HG02642 (cell line): ENCODE results near the gene CRTC1.

Experiments
- ATAC-seq: cut with Tn5 transposase; IDR thresholded peaks from one replicate; pipeline ENCODE4 v1.9.1; 2021; ENCODE audit warnings: mild to moderate bottlenecking; ENCODE audit not compliant: unreplicated experiment, poor library complexity

The CRTC1 gene

GRCh38 chr19:18698321-18699167, 15.1 kb downstream of the CRTC1 start:
- no peak for ATAC-seq

- ATAC-seq = no peak
These were observed 16.0 kb downstream of the CRTC1 start for GRCh38 chr19:18699403-18700054.

GRCh38 chr19:18700501-18701249, 17.2 kb downstream of the CRTC1 start:
- ATAC-seq = peak; percentile 74

- ATAC-seq = peak; percentile 26
These were observed 17.7 kb downstream of the CRTC1 start for GRCh38 chr19:18701250-18701608.

DNA sequence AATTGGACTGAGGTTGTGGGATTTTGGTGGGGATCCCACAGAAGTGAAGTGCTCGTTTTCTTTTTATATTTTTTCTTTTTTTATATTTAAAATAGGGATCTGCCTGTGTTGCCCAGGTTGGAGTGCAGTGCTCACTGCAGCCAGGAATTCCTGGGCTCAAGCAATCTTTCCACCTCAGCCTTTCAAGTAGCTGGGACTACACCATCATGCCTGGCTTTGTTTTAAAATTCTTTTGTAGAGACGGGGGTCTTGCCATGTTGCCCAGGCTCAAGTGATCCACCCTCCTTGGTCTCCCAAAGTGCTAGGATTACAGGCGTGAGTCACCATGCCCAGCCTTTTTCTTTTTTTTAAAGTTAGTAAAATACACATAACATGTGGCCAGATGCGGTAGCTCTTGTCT, 20.6 kb downstream of the CRTC1 start:
- ATAC-seq = no peak

DNA sequence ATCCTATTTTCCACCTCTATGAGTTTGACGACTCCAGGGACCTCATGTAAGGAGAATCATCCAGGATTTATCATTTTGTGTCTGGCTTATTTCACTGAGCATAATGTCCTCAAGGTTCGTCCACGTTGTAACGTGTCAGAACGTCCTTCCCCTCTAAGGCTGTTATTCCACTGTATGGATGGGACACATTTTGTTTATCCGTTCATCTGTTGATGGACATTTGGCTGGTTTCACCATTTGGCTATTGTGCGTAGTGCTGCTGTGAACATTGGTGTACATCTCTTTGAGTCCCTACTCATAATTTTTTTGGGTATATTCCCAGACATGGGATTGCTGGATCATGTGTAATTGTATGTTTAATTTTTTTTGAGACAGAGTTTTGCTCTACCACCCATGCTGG, 21.5 kb downstream of the CRTC1 start:
- no peak for ATAC-seq

GRCh38 chr19:18708452-18709231, 25.2 kb downstream of the CRTC1 start:
- ATAC-seq = no peak

DNA sequence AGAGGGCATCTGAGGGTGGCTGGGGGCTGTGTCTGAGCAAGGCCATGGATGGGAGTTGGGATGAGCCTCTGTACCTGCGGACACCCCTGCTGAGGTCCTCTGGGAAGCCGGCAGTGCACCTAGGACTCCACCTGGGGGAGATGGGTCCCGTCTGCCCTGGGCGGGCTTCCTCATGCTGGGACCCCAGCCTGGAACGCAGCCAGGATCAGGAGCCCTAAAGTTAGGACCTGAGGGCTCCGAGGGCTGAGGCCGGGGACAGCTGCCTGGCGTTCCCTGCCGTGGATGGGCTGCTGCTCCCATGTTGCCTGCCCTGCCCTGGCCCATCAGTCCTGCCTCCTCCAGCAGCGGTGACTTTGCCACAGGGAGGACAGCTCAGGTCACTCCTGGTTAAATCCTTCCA, 26.1 kb downstream of the CRTC1 start:
- no peak for ATAC-seq

DNA sequence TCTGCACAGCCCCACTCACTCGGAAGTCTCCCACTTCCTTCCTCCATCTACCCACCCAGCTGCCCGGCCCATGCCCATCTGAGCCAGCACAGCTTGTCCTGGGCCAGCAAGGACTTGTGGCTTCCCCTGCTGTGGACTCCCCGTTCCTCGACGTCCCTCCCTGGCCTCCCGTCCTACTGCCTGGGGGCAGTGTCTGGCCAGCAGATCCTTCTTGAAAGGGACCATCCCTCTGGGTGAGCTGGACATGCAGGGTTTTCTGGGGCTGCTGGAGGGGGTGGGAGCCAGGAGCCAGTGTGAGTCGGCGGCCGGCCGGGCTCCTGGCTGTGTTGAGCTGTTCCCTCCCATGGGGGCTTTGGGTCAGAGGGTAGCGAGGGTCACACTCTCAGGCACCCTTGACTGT, 26.7 kb downstream of the CRTC1 start:
- ATAC-seq = no peak

DNA sequence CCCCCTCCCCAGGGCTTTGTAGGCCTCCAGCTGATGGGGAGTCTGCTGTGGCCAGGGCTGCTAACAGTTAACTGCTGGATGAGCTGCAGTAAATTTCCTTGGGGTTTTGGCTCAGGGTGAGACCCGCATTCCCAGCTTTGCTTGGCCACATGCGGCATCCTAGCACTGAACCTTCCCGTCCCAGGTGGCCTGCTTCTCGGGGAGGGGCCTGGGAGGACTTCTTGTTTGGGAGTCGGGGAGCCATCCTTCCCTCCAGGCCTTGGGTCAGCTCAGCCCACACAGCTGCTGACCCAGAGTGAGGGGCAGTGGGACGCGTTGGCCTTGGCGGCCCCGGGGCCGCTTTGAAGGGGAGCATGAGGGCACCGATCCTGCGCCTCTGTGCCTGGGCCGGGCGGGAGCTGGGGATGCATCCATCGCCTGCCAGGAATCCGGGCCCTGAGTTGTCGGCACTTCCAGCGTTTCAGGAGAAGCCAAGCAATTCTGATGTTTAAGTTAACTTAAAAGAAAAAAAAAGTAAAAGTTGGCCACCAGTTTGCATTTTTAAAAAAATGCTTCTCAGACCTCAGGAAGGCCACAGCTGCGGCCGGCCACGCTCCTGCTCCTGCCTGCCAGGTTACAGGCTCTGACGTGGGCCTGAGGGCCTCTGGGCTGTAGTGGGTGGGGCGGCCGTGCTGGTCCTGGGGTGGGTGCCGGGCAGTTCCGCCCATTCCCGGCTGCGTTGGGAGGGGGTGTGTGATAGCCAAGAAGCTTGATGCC, 27.7 kb downstream of the CRTC1 start:
- no peak for ATAC-seq

DNA sequence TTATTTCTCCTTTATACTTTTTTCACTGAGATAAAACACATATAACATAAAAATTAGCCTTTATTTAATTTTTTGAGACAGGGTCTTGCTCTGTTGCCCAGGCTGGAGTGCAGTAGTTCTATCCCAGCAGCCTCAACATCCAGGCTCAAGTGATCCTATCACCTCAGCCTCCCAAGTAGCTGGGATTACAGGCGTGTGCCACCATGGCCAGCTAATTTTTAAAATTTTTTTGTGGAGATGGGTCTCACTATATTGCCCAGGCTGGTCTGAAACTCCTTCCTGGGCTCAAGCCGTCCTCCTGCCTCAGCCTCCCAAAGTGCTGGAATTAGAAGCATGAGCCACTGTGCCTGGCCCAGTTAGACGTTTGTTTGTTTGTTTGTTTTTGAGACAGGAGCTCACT, 28.4 kb downstream of the CRTC1 start:
- no peak for ATAC-seq

DNA sequence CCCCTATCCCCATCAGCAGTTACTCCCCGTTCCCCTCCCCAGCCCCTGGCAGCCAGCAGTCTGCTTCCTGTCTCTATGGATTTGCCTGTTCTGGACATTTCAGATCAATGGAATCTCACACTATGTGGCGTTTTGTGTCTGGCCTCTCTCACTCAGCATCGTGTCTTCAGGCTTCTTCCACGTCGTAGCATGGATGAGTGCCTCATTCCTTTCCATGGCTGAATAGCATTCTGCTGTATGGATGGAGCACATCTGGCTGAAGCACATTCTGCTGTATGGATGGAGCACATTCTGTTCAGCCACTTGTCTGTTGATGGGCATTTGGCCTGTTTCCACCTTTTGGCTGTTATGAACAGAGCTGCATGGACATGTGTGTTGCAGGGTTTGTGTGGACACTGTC, 29.5 kb downstream of the CRTC1 start:
- no peak for ATAC-seq

DNA sequence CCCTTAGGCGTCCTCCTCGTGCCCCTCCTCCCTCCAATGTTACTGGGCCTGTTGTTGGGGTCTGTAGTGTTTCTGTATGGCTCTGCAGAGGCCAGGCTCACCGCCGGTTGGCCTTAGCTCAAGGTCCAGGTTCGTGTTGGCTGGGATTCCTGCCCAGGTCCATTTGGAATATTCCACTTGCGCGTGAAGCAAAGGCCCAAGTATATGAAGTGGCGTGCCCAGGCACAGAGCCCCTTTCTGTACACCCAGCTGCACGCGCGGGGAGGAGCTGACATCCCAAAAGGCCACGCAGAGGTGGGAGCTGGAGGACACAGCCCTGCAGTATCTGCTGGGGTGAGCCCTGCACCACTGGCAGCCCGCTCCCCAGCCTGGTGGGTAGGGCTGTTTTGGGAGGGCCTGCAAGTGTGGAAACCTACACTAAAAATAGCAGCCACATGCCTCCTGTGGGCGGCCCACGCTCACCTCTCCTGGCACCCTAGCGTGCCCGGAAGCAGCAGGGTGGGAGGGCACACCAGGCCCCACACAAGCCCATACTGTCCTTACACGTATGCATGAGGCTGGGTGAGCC, 30.2 kb downstream of the CRTC1 start:
- ATAC-seq = no peak

DNA sequence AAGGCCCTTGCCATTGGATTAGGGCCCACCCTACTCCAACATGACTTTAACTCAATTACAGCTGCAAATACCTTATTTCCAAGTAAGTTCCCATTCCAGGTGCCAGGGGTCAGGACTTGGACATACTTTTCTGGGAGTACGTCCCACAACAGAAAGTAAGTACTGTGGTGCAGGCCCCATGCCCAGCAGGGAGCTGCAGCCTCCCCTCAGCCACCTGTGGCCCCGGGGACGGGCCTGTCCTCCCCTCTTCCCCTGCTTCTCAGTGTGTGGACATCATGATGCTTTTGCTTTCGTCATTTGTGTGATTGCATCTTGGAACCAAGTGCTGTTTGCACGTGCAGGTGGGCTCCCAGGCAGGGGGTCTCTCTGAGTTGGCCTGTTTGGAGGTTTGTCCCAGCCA, 31.9 kb downstream of the CRTC1 start:
- ATAC-seq = no peak

GRCh38 chr19:18716857-18717256, 33.4 kb downstream of the CRTC1 start:
- ATAC-seq = no peak

- no peak for ATAC-seq
These were observed 34.1 kb downstream of the CRTC1 start for GRCh38 chr19:18717601-18718000.

DNA sequence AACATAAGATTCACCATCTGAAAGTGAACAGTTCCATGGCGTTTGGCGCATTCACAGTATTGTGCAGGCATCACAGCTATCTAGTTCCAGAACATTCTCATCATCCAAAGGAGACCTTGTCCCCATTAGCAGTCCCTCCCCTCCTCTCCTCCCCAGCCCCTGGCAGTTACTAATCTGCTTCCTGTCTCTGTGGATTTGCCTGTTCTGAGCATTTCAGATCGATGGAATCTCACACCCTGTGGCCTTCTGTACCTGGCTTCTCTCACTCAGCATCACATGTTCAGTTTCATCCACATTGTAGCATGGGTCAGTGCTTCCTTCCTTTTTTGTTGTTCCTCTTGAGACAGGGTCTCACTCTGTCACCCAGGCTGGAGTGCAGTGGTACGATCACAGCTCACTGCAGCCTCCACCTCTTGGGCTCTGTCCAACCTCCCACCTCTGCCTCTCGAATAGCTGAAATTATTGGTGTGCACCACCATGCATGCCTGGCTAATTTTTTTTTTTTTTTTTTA, 34.6 kb downstream of the CRTC1 start:
- no peak for ATAC-seq

GRCh38 chr19:18718846-18719458, 35.5 kb downstream of the CRTC1 start:
- ATAC-seq = no peak

- ATAC-seq = no peak
These were observed 36.1 kb downstream of the CRTC1 start for GRCh38 chr19:18719541-18719940.
